ENCODE measurements around the gene PTPRJ. TPM values are rescaled to one million over a fixed set of nuclear protein-coding genes. Genes with fewer than 3 reads are reported as not detected.

Gene PTPRJ
- total RNA-seq, 1 experiment from 2014 or later, result 10.5 TPM

DNA sequence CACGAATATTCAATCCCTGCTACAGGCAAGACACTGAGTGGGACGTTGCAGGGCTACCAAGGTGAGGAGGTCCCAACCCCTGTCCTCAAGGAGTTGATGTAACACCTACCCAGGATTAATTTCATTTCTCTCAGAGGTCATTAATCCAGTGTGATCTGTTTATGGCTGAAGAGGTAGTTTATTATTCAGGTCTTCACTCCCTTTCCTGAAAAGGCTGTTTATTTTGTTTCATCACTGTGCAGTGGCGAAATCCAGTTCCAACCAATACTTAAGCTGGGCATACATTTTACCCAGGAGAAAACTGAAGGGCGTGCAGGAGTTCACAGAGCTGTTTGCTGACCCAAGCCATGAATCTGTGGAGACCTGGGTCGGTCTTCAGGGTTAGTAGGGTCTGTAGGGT lies 2.7 kb upstream of the PTPRJ start:
- Histone ChIP-seq H3K9me3 (ENCODE audit: low read length) (no peaks in the 10 kb centered on the region), H3K27ac (ENCODE audit: low read length) (no peak overlapping the region), H3F3A (ENCODE audit: low read length, unreplicated experiment) (peaks cover 7% of the 10 kb centered on the region), H3K4me1 (ENCODE audit: insufficient read depth, low read length) (peaks cover 26% of the 10 kb centered on the region), H3K79me2 (ENCODE audit: low read length) (peaks cover 16% of the 10 kb centered on the region), H3K4me3 (ENCODE audit: low read length) (no peak overlapping the region), H3K4me2 (ENCODE audit: low read length) (no peak overlapping the region), H3K36me3 (ENCODE audit: low read depth, low read length) (no peaks in the 10 kb centered on the region), H2AFZ (ENCODE audit: low read length) (no peak overlapping the region), H3K9ac (ENCODE audit: low read length) (no peak overlapping the region), H3K27me3 (ENCODE audit: low read length) (no peaks in the 10 kb centered on the region), H4K20me1 (ENCODE audit: low read length) (no peaks in the 10 kb centered on the region), H3K9me2 (replicated peaks; ENCODE audit: low read length) (no peaks in the 10 kb centered on the region)
- CTCF ChIA-PET, result no interaction called here
- TF ChIP-seq, protein P1, sequence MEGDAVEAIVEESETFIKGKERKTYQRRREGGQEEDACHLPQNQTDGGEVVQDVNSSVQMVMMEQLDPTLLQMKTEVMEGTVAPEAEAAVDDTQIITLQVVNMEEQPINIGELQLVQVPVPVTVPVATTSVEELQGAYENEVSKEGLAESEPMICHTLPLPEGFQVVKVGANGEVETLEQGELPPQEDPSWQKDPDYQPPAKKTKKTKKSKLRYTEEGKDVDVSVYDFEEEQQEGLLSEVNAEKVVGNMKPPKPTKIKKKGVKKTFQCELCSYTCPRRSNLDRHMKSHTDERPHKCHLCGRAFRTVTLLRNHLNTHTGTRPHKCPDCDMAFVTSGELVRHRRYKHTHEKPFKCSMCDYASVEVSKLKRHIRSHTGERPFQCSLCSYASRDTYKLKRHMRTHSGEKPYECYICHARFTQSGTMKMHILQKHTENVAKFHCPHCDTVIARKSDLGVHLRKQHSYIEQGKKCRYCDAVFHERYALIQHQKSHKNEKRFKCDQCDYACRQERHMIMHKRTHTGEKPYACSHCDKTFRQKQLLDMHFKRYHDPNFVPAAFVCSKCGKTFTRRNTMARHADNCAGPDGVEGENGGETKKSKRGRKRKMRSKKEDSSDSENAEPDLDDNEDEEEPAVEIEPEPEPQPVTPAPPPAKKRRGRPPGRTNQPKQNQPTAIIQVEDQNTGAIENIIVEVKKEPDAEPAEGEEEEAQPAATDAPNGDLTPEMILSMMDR (conservative IDR thresholded peaks at IDR 0.05; ENCODE audit: low read depth, low read length), result no peak
- no peak for TF ChIP-seq EZH2 (IDR thresholded peaks at IDR 0.05; ENCODE audit: low read length, unreplicated experiment)
- TF ChIP-seq EZH2phosphoT487 (IDR thresholded peaks at IDR 0.05; ENCODE audit: borderline replicate concordance, low read length), result no peak
- no peak for DNase-seq
- no TSS peak for BruUV-seq (replicated peaks)
- ATAC-seq, result no peak
- POLR2A ChIA-PET (ENCODE audit: unreplicated experiment), result no interaction called here
- intact Hi-C loops (cut with micrococcal nuclease), result no loop called here

DNA sequence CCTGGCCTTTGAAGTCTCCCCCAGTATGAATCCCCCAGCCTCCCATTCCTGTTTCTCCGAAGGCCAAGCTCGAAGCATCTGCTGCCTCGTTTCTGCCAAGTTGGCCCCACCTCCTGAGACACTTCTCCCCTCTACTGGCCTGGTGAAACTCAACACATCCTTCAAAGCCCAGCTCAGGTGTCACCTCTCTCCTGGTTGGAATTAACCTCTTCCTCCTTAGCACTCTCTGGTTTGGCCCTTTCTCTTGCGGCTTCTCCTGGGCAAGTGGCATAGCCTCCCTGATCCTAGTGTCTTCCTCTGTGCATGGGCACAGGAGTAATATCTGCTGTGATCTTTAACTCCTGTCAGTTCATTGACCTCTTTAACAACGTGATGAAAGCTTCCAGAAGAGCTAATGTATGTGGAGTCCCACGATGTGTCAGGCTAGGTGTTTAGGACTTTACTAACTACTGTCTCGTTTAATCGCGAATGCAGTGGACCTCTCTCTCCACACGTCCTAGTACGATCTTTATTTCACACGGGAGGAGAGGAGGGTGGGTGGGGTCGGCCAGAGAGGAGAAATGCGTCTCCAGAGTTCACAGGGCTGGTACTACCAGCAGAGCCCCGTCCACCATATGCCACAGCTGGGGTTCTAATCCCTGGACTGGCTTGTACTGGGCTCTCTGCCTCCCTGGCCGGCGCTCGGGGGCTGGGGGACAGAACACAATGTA lies 826 bp upstream of the PTPRJ start:
- intact Hi-C loops (cut with micrococcal nuclease), result loop anchor here (2.0 to 10.0 kb wide), 2 partner anchors 77 to 125 kb away; no protein-coding TSS in a partner anchor
- no peaks in the 10 kb centered on the region for H4K20me1 ChIP-seq (ENCODE audit: low read length)
- peak overlapping the region; percentile 76 for H3K4me2 ChIP-seq (ENCODE audit: low read length)
- H3K36me3 ChIP-seq (ENCODE audit: low read depth, low read length), result no peaks in the 10 kb centered on the region
- peaks cover 35% of the 10 kb centered on the region for H3K79me2 ChIP-seq (ENCODE audit: low read length)
- TF ChIP-seq, protein P1 (conservative IDR thresholded peaks at IDR 0.05; ENCODE audit: low read depth, low read length), result no peak
- TF ChIP-seq EZH2 (IDR thresholded peaks at IDR 0.05; ENCODE audit: low read length, unreplicated experiment), result no peak
- no peak for TF ChIP-seq EZH2phosphoT487 (IDR thresholded peaks at IDR 0.05; ENCODE audit: borderline replicate concordance, low read length)
- no peaks in the 10 kb centered on the region for H3K27me3 ChIP-seq (ENCODE audit: low read length)
- peak overlapping the region; percentile 86 for H3K4me3 ChIP-seq (ENCODE audit: low read length)
- H3K9ac ChIP-seq (ENCODE audit: low read length), result no peak overlapping the region
- H3K4me1 ChIP-seq (ENCODE audit: insufficient read depth, low read length), result peaks cover 31% of the 10 kb centered on the region
- no peaks in the 10 kb centered on the region for H3K9me2 ChIP-seq (replicated peaks; ENCODE audit: low read length)
- BruUV-seq (replicated peaks), result TSS peak; percentile 29
- ATAC-seq, result no peak
- no peak overlapping the region for H3K27ac ChIP-seq (ENCODE audit: low read length)
- ChIA-PET CTCF (no interaction called here), POLR2A (ENCODE audit: unreplicated experiment) (interaction anchor here (0.6 to 0.7 kb wide), 4 partner anchors 24 to 174 kb away, joined by 3 to 23 read pairs (median 4); no protein-coding TSS in a partner anchor)
- peaks cover 4% of the 10 kb centered on the region for H3F3A ChIP-seq (ENCODE audit: low read length, unreplicated experiment)
- H2AFZ ChIP-seq (ENCODE audit: low read length), result peak overlapping the region; percentile 75
- no peak for DNase-seq
- H3K9me3 ChIP-seq (ENCODE audit: low read length), result no peaks in the 10 kb centered on the region
